ENCODE measurements around the gene MYH9.
"Not testable (repeated sequence)": the region's sequence is repeated elsewhere in the genome, so short reads cannot be mapped to it uniquely, and the experiment has no call there.

The MYH9 gene

GRCh38 chr22:36387959-36388726, at the start of gene MYH9:
TSS of gene MYH9 (minus strand) at chr22:36387967. CDS start at chr22:36349236, 38,731 bp downstream.
- DNase-seq (ENCODE audit: low spot score), result peak; percentile 99

DNA sequence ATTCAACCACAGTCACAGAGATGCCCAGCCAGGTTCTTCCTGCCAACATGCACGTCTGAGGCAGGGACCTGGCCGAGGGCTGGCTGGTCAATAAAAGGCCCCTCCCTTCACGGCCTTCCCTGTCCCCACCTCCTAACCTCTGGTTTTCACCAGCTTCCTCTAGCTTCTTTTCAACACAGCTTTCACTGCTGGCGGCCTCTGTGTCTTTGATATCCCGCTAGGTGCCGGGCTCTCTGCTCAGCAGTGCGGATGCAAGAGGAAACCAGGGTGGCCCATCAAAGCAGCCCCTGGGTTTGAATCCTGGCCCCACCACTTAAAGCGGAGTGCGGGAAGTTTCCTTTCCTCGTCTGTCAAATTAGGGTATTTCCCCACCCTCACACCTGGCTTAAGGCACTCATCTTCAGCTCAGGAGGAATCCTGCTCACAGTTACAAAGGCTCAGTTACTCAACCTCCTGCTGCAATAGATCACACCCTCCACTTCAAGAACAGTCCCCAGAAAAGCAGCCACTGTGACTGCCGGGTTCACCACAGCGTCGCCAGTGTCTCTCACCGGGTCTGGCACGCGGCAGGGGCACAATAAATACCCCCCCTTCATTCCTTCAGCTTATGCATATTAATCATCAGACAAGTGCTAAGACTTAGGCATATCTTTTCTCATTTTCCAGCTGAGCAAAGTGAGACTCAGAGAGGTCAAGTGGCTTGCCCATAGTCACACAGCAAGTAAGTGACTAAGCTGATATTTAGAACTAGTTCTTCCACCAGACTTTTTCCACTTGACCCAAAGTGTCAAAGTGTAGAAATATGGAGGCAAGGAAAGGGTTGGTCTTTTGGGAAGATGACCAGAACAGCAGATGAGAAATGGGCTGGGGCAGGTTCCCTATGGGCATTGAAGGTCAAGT, 48.0 kb upstream of the MYH9 start:
- peak; percentile 92 for DNase-seq (ENCODE audit: low spot score)

DNA sequence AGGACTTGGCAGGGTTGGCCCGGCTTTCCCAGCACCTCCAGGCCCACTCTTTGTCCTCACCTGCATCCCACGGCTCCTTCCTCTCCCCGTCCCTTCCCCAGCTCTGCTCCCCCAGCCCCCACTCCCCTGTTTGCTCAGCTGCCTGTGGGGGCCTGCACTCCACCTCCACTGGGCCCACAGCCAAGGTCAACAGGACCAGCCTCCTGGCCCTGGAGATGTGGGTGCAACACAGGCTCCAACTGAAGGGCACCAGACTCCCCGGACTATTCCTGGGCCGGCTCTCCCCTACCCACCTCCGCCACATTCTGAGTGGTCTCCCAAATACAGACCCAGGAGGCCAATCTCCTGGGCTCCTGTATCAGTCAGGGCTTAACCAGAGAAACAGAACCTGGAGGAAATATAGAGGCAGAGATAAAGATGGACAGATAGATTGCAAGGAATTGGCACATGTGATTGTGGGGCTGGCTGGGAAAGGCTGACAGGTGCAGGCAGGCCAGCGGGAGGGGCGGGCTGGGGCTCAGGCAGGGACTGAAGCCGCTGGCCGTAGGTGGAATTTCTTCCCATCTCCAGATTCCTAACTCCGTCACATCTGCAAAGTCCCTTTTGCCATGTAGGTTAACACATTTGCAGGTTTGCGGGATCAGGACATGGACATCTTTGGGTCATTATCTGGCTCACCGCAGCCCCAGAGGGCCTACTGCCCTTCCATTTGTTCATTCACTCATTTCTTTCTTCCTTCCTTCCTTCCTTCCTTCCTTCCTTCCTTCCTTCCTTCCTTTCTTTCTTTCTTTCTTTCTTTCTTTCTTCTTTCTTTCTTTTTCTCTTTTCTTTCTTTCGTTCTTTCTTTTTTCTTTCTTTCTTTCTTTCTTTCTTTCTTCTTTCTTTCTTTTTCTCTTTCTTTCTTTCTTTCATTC, 45.8 kb upstream of the MYH9 start:
- no peak for DNase-seq (ENCODE audit: low spot score)

GRCh38 chr22:36432592-36433317, 45.0 kb upstream of the MYH9 start:
- no peak for DNase-seq (ENCODE audit: low spot score)

- no peak for DNase-seq (ENCODE audit: low spot score)
These were observed 44.2 kb upstream of the MYH9 start for GRCh38 chr22:36431977-36432376.

- no peak for DNase-seq (ENCODE audit: low spot score)
These were observed 43.1 kb upstream of the MYH9 start for GRCh38 chr22:36430863-36431262.

DNA sequence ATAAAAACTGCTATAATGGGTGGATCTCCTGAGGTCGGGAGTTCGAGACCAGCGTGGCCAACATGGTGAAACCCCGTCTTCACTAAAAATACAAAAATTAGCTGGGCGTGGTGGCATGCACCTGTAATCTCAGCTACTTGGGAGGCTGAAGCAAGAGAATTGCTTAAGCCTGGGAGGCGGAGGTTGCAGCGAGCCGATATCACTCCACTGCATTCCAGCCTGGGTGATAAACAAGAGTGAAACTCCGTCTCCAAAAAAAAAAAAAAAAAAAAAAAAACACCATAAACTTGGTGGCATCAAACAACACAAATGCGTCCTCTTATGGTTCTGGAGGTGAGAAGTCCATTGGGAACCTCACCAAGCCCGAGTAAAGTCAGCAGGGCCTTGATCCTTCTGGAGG, 40.2 kb upstream of the MYH9 start:
- not testable (repeated sequence) for DNase-seq (ENCODE audit: low spot score)

- no peak for DNase-seq (ENCODE audit: low spot score)
These were observed 38.3 kb upstream of the MYH9 start for GRCh38 chr22:36425977-36426523.

GRCh38 chr22:36424901-36425579, 37.3 kb upstream of the MYH9 start:
- DNase-seq (ENCODE audit: low spot score), result no peak

DNA sequence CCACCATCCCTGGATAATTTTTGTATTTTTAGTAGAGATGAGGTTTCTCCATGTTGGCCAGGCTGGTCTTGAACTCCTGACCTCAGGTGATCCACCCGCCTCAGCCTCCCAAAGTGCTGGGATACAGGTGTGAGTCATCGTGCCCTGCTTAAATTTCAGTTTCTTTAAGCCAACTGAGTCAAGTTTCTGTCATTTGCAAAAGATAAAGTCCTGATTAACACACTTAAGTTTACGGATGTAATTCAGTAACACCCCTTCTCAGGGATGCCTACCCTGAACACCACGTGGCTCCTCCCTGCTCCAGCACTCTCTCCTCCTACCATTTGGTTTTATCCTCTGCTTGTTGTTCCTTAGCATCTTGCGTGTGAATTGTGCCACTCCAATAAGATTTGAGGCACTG, 36.7 kb upstream of the MYH9 start:
- not testable (repeated sequence) for DNase-seq (ENCODE audit: low spot score)

DNA sequence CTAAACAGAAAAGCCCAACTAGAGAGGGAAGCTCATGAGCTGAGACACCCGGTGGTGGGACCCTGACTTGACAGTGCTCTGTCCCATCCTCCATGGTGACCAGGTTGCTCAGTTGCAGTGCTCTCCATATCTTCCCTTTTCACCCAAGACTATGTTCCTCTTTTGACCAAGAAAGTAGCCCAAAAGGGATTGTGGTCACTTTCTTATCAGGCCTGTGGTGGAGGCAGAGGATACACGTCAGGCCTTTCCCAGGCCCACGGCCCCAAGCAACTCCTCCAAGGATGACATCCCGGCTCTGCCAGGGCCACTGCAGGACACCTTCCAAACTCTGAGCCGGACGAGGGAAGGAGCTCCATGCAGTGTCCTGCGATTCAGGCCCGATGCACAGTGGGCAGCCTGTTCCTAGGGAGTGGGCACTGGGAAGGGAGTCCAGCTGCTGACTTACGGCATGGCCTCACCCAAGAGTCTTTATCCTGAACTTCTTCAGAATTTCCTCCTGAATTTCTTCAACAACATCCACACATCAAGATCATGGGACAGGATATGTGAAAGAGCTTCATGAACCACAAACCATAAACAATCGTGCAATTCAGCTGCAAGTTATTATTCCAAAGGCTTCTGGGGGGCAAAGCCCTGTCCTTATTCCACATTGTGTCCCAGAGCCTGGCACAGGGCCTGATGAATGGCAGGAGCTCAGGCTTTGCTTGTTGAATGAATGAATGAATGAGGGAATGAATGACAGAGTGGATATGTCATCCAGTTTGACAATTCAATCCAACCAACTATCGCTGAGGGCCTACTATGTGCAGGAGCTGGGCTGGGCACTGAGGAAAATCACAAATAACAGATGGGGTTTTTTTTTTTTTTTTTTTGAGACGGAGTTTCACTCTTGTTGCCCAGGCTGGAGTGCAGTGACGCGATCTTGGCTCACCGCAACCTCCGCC, 36.0 kb upstream of the MYH9 start:
- no peak for DNase-seq (ENCODE audit: low spot score)

DNA sequence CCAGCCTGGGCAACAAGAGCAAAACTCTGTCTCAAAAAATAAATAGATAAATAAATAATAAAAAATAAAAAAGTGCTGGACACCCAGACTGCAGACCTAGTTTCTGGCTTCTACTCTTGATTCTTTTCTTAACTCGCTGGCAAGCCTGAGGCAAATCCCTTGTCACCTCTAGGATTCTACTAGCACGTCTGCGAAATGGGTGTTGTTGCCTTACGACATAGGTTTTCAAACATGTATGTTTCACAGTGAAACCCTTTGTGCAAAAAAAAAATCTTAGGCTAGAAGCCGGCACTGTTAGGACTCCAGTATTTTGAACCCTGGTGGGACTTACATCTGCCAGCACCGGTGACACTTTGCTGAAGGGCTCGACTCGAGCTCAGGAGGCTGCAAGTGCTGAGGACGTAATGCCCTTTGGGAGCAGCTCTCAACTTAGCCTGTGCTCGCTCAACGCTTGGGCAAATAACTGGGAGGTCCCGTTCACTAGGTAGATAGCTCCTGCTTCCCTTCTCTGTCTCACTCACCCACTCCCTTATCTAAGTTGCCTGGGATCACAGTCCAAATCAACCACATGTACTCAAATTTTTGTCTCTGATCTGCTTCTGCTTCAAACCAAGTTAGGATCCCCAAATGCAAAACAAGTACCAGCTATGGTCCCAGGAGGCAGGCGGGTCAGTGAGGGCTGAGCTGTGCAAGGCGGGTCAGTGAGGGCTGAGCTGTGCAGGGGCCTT, 34.7 kb upstream of the MYH9 start:
- DNase-seq (ENCODE audit: low spot score), result no peak

GRCh38 chr22:36419912-36420882, 32.4 kb upstream of the MYH9 start:
- DNase-seq (ENCODE audit: low spot score), result no peak

DNA sequence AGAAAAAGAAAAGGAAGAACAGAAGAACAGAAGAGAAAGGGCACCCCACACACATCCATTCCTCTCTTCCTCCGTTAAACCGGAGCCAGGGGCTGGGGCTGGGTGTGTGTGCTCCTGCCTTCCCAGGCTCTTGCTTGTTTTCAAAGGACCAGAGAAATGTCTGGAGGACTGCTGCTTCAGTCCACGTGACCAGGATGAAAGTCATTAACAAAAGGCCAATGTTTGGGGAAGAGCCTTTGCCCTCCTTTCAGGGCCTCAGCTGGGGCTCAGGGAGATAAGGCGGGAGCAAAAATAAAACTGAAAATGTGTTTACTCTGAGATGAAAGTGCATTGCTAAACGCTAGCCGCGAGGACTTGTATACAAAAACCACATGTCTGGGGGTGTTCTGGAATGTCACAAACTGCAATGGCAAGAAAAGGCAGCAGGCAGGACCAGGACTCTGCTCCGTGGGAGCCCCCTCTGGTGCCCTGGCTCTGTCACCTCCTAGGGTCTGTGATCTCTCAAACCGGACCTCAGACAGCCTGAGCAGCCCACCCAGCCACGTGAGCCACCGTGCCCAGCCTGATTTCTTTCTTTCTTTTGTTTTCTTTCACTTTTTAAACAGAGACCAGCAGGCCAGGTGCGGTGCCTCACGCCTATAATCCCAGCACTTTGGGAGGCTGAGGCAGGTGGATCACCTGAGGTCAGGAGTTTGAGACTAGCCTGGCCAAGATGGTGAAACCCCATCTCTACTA, 31.6 kb upstream of the MYH9 start:
- DNase-seq (ENCODE audit: low spot score), result no peak

- no peak for DNase-seq (ENCODE audit: low spot score)
These were observed 29.5 kb upstream of the MYH9 start for GRCh38 chr22:36417281-36417686.

GRCh38 chr22:36415415-36416168, 27.8 kb upstream of the MYH9 start:
- no peak for DNase-seq (ENCODE audit: low spot score)

All from CD4-positive, alpha-beta T cell treated with Interleukin-2 at 100 ng/mL for 4 hours (primary cell).